Hepatocyte (in vitro differentiated cells): ENCODE results near the gene NPC1.

Experiments used
- CTCF ChIP-seq: fragments of 200-600 bp; sonication (generic); IDR thresholded peaks from 2 replicates; pipeline ENCODE4 v1.5.1; 2016; ENCODE audit warnings: antibody characterized with exemption, mild to moderate bottlenecking; ENCODE audit not compliant: poor library complexity
- EZH2 ChIP-seq: fragments of 200-600 bp; sonication (generic); IDR thresholded peaks from 2 replicates; pipeline ENCODE4 v1.6.1; 2016; ENCODE audit warnings: antibody characterized with exemption, mild to moderate bottlenecking, borderline replicate concordance

- TF ChIP-seq EZH2 (no peak), CTCF (no peak)
These were observed 48.4 kb upstream of the NPC1 start for GRCh38 chr18:23634692-23635091.
